Activated CD4-positive, CD25-positive, alpha-beta regulatory T cell treated with anti-CD3 and anti-CD28 coated beads, Interleukin-2, amount 50 U/mL, for 24 hours (primary cell): Measurements from ENCODE around the gene ABCA13.

Experiments used
- ATAC-seq, 2 donors: fragments of 150-1000 bp; cut with Tn5 transposase; one replicate each; pipeline ENCODE4 v1.10.0; 2021; ENCODE audit warnings: mild to moderate bottlenecking in 1 of 2, moderate library complexity in 1 of 2

Gene ABCA13

DNA sequence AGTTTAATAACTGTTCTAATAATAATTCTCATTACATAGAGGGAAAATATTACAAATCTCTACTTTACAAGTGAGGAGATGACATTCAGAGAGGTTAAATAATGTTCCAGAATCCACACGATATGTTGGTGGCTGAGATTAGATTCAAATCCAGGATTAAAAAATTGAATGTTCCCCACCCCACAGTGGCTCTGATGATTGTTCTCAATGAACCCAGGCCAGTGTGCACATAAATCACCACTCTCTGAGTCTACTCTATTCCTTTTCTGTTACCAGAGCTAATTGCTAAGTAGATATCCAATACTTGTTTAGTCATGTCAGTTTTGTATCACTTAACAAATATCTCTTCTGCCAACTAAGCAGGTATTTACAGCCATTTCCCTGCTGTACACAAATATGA, 281.0 kb downstream of the ABCA13 start:
- ATAC-seq, result no peak

DNA sequence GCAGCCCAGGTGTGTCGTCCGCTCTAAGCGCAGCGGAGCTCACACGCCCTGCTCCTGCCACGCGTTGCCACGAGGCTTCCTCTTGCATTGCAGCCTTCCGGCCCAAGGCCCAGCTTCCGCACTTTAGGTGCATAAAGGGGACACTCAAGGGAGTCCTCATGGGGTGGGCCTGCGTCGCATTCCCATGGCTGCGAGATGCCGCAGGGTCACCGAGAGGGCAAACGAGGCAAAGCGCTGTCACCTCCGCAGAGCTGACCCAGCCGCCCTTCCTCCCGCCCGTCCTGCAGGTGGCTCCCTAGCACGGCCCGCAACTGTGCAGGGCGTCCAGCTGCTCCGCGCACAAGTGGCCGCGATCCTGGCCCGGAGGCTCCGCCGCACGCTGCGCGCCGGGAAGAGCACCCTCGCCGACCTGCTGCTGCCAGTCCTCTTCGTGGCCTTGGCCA, 283.5 kb downstream of the ABCA13 start:
- no peak for ATAC-seq

DNA sequence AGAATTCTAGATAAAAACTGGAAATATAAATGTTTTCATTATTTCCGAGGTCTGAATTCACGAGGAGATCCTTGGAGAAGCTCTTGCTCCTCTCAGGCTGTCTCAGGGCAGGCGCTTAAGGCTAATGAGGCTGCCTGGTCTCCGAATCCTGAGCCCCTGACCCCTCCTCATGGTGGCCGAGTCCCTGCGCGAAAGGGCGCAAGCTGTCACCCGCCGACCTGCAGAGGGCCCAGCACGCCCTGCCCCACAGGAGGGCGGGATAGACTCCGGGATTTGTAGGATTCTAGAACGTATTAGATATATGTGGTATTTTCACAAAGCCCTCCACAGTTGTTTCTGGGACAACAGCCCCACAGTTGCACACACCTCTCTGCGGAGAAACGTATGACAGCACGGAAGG, 284.1 kb downstream of the ABCA13 start:
- no peak for ATAC-seq

DNA sequence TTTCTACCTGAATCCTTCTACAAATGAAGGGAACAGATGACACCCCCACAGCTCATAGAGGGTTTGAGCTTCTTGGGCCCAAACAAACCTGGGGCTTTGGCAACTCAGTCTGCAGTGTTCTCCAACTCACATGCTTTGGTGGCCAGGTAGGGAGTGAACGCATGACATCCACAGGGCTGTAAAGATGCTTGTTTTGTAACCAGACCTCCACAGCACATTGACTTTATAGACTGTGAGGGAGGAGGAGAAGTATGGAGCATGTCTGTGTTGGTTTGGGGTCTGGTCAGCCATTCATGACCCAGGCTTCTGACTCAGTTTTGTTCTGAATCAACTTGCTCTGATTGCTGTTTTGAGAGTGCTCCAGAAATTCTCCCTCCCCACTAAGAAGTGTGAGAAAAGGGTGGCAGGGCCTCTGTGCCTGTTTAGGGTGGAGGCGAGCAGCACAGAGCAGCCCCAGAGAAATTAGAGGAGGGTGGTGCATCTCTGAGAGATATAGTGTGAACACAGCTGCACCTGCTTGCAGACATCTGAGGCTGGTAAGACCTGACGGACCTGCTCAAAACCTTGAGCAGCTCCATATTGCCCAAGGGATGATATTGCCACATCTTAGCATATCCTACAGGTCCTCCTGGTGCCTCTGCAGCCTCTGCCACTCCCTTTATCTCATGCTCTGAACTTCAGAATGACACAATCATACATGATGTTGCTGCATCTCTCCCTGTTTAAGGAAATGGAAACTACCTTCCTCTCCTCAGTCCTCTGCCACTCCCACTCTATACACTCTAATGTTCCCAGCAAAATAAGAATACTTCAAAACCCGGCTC, 287.7 kb downstream of the ABCA13 start:
- ATAC-seq, result no peak

DNA sequence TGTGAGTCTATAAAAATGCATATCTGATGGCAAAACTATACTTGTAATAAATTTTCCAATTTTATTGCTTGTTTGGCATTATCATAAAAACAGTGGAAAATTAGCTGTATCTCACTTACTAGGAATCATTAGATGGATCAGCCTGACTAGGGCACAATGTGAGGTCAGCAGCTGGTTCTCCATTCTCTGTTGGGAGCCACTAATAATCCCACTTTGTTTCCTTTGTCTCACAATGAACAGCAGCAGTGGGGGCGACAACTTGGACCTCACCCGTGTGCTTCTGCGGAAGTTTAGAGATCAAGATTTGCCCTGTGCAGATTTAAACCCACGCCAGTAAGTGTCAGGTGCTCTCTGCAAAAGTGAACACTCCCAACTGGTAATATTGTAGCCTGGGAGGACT, 295.5 kb downstream of the ABCA13 start:
- no peak for ATAC-seq

DNA sequence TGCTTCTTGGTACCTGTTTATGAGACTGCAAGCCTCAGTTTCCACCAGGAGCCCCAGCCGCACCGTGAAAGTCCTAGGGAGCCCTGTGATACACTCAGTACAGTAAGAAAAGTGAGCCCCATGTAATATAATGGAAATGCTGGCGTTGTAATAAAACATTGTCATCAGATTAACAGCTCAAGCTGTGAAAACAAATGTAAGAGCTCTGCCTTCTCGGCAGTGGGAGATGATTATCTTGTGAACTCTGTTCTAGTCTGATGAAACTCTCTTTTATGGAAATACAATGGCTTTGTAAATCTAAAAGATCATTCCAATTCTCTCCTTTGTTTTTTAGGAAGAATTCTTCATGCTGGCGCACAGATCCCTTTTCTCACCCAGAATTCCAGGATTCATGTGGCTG, 299.9 kb downstream of the ABCA13 start:
- no peak for ATAC-seq

DNA sequence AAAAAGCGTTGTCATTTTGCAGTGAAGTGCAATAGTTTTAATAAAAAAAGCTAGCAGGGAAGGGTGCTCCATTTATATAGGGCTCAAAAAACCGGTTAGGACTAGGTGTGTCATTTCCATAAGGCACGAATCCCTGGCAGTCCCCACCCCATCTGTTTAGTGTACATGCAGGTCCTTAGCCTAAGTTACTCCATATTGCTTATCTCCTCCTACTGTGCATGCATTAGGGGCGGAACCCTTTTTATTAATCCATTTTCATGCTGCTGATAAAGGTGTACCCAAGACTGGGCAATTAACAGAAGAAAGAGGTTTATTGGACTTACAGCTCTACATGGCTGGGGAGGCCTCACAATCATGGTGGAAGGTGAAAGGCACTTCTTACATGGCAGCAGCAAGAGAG, 301.4 kb downstream of the ABCA13 start:
- ATAC-seq, result no peak

DNA sequence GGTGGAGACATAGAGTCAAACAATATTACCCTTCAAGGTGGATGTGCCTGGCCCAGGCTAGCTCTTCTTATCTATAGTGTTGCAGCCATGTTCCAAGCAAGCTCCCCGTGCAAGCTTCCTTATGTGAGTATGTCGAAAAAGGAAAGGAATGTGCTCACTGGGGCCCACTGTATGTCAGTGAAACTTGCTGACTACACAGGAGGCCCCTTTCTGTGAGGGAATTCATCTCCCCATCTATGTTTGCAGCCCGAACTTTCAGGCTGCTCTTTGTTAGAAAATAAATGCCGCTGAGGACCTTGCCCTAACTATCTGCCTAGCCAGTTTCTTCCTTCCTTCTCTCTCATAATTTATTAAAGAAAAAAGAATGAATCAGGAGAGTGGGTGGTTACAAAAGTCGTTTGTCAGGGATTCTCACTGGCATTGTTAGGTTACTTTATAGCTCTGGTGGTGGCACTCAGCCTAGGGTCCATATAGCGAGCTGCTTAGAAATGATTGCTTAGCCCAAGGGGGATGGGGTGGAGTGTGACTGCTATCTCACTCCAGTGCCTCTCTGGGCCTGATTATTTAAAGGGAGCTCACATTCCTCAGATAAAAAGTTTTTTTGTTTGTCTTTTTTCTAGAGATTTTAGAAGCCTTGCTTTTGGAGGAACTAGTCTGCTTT, 302.1 kb downstream of the ABCA13 start:
- ATAC-seq, result no peak

DNA sequence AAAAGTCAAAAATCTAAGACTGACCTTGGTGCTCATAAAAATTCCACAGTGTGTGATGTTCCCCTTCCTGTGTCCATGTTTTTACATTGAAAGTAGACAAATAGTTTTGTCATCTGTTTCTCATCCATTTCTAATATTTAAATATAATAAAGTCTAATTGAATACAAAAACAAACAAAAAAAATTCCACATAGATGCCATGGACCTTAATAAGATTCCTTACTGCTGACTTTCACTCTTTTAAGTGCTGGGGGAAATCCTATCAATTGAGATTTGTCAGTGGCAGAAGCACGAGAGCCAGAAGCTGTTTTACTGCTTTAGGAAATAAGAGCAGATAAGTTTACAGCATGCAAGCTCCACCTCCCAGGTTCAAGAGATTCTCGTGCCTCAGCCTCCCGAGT, 310.0 kb downstream of the ABCA13 start:
- no peak for ATAC-seq

DNA sequence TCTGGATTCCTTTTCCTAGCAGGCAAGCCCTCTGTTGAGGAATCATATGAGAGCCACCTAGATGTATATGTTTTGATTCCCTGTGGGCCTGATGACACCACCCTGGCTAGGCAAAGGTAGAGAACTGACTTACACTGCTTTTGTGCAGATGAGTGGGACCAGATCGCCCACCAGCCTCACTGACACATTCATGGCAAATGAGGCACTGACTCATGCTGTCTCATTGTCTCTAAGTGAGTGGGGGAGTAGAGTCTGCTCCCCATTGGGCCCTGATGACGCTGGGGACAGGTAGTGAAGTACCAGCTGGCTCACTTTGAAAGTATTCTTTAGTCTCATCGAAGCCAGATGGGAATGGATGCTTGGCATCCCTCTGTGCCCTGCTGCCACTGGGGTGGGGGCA, 326.3 kb downstream of the ABCA13 start:
- ATAC-seq, result no peak

DNA sequence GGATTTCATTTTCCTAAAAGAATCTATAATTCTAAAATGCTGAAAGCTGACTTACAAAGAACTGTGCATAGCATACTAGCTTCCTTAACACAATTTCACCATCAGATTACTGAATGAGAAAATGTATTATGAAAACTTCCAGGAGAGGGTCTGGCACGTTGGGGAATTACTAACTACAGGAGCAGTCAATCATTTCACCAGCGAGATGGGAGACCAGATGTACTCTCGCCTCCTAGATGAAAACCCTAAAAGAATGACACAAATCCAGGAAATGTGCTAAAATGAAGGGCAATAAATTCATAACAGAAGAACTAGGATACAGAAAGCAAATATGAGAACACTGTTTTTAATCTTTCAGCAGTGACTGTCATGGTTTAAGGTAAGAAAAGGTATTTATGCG, 330.8 kb downstream of the ABCA13 start:
- ATAC-seq, result no peak

DNA sequence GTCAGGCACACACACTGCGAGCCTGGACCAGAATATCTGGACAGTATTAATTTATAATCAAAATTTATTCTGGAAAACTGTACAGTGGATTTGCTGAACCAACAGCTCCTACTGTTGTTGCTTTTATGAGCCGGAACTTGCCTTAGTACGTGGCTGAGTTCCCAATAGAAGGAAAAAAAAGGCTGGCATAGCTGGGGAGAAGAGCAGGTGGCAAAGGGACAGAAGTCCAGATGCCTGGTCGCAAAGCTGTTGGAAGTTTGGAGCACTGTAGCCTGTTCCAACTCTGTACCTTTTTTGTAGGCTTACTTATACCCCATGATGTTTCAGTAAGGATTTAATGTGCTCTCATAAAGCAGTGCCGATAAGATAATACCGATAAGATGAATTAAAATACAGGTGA, 333.8 kb downstream of the ABCA13 start:
- no peak for ATAC-seq

DNA sequence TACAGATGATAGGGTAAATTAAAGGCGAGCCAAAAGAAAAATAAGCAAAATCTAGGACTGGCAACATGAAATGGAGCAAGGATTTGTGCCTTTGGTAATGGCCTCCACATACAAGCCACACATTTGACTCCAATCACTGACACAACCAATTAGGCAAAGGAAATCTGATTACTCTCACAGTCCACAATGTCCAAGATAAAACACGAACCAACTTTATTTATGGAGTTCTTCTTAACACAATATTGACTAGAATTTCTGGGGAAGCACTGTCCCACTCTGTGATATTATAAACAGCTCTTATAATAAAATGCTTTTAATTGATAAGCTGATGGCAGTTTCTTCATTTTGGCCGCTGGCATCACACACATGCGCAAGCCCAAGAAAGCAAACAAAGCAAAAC, 334.2 kb downstream of the ABCA13 start:
- no peak for ATAC-seq

DNA sequence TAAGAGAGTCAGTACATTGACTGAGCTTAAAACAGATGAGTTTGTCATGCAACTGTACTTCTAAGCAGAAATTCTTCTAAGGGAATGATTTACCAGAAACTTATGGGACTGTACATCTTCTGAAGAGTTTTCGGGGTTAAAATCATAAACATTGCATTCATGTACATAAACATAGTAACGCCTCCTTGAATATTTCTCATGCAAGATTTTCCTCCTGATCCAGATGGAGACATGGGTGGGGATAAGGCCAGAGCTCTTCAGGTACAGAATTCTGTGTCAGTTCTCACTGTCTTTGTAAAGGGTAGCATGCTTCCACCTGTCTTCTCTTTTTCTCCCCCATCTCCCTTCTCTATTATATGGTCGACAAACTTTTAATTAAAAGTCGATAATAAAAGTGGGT, 335.3 kb downstream of the ABCA13 start:
- ATAC-seq, result no peak

DNA sequence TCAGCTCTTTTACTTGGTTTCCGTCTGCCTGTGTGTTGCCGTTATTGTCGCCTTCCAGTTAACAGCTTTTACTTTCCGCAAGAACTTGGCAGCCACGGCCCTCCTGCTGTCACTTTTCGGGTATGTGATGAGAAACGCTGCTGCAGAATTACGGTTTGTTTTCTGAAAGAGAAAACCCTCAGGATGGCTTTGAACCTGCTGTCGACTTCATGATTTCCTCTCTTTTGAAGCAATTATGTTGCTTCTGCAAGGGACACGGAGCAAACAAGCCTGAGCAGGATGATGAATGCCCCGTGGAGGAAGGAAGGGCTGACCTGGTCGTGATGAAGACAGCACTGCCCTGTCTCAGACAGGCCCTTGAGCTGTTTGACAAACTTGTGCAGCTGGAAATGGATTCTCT, 339.8 kb downstream of the ABCA13 start:
- no peak for ATAC-seq

DNA sequence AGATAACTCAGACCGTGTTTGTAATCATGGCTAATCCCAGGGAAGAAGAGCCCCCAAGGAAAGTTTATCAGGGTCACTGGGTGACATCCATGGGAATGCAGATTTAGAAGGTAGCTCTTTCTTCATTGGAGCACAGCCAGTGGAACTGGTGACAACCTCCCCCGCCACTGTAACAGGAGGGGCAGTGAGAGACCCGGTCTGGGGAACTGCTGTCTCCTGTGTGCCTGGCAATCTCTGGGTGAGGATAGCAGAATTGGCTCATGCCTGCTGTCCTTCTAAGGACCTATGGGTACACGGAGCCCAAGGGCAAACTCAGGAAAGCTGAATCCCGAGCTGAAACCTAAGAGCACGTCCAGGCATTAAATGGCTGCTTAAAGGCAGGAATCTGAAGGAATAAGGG, 341.6 kb downstream of the ABCA13 start:
- no peak for ATAC-seq

DNA sequence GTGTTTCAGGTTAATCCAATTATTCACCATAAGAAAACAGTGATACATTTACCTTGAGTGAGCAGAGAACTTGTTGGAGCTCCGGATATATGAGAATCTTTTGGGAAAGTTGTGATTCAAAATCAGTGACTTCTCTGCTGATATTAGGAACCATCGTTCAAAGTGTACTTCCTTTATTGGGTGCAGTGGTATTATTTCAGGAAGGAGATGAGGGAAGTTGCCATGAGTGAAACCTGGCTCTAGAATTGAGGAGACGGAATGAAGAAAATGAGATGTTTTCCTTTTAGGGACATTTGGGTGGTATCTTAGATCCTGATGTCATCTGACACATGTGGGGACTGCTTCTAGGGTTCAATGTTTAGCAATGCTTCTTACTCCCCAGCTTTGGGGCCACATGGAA, 343.9 kb downstream of the ABCA13 start:
- ATAC-seq, result no peak

DNA sequence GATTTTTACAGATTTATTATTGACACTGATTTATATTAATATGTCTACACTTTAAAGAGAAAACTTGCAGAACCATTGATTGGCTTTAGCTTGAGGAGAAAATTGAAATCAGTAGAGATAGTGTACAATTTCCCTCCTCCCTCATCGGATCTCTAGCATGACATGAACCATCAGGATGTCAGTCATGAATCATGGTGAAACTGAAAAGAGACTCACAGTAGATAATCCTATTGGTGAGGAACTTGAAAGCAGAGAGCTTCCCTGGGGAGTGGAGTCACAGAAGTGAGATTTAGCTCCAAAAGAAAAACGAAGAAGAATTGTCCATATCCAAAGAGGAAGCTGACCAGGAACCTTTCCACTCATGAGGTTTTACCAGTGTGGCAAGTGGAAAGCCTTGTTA, 346.8 kb downstream of the ABCA13 start:
- no peak for ATAC-seq

DNA sequence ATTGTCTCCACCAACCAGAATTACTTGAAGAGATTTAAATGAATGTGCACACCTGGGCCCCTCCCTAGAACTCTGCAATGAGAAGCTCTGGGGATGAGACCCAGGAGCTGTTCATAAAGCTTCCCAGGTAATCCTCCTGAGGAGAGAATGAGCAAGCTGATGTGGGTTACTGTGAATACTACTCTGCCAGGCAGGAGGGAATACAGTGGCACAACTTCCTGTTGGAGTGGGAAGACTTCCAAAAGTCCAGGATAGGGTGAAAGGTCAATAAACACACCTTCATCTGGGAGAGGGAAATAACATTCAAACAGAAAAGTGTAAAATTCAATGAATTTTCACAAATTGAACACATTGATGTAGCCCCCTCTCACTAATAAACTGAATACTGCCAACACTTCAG, 351.4 kb downstream of the ABCA13 start:
- no peak for ATAC-seq

DNA sequence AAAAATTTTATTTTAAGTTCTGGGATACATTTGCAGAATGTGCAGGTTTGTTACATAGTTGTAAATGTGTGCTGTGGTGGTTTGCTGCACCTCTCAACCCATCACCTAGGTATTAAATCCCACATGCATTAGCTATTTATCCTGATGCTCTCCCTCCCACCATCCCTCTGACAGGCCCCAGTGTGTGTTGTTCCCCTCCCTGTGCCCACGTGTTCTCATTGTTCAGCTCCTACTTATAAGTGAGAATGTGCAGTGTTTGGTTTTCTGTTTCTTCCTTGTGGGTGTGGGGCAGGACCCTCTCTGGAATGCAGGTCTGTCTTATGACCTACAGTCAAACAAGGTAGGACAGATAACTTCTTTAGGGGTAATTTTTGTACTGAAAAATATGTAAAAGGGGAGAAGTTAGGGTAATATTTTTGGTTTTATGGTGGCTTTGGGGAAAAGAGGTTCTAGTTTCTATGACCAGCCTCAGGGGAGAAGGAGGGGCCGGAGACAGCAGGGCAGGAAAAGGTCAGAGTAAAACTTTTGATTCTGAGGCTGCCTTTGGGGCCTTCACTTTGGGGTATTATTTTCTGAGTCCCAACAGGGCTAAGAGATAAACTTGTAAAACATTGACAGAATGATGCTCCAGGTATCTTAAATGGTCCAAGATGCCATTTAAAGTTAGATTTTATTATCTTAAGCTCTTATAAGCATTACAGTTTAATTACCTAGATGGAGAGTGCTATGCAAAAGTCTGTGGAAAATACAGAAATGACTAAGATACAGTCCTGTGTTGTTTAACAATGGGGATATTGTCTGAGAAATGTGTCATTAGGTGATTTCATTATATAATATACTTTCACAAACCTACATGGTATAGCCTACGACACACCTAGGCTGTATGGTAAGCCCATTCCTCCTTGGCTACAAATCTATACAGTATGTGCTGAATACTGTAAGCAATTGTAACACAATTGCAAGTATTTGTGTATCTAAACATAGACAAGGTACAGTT, 354.8 kb downstream of the ABCA13 start:
- no peak for ATAC-seq

DNA sequence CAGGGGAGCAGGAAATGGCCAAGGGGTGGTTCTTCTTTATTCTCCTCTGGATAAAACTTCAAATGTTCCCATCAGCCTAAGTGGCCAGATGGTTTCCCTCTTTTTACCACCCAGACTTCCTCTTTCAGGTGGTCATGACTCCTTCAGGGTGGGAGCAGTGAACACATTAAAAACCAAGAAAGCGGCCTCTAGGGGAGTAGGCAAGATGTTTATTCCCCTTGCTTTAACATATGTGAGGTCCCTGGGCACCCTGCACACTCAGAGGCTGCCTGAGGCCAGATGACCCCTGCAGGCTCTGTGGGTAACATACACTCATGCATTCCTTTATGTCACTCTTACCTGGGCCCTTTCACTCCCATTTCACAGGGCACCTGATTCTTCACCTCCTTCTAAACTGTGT, 357.4 kb downstream of the ABCA13 start:
- ATAC-seq, result no peak

DNA sequence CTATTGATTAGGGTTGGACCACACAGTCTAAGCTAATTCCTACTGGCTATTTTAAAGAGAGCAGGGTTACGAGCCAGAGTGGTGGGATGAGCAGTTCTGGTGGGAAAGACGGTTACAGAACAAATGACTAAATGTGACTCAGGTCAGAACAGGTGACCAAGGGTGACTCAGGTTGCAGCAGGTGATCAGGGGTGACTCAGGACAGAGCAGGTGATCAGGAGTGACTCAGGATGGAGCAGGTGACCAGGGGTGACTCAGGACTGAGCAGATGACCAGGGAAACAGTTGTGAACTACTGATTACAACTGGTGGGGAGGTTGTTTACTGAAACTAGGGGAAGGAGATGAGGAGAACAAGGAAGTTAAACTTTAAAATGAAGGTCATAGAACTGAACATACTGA, 366.3 kb downstream of the ABCA13 start:
- no peak for ATAC-seq

DNA sequence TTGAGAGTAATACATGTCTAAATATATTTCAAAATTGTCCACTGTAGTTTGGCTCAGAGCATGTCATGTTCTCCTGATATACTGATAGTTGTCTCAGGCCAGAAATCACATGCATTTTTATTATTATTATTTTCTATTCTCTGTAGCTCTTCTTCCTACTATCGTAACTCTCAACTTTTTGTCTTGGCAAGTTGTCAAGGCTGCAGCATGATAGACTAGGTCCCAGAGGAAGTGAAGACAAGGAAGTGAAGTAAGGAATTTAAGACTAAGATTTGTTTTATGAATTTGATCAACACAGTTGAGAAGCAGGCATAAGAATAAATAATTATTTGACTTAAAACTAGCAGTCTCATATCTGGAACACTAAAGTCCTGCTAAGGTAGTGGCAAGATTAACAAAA, 369.5 kb downstream of the ABCA13 start:
- ATAC-seq, result no peak
